ELR (cell line): ENCODE measurements around the gene LRP3.
A peak's percentile ranks its signal among the peaks of the same experiment; 100 is the strongest.
"Not testable (repeated sequence)": the region's sequence is repeated elsewhere in the genome, so short reads cannot be mapped to it uniquely, and the experiment has no call there.

Source experiments
- DNase-seq: peaks from one replicate; pipeline ENCODE4 v3.0.0-alpha.2; 2015; ENCODE audit warnings: low read depth

Gene LRP3

DNA sequence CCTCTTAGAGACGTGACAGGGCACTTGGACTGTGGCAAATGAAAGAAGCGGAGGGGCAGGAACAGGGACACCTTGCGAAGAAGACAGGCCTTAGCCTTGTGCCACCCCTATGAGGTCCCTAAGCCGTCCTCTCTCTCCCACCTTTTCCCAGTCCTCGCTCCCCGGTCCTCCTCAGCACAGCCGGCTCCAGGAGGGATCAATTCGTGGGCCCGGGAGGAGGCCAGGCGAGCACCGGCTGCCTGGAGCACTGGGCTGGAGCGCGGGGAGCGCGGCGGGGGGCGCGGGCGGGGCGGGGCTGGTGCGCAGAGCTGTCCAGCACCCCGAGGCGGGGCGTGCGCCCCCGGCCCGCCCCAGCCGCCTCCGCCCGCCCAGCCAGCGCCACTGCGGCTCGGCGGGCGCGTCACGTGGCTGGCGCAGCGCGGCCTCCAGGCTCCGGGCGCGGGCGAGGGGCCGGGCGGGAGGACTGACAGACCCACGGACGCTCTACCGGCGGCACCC is at the start of gene LRP3:
LRP3 (plus strand) TSS at position 466 of the 498 bp plus-strand sequence. CDS start 456 bp downstream, outside the sequence.
- DNase-seq: peak; percentile 13

DNA sequence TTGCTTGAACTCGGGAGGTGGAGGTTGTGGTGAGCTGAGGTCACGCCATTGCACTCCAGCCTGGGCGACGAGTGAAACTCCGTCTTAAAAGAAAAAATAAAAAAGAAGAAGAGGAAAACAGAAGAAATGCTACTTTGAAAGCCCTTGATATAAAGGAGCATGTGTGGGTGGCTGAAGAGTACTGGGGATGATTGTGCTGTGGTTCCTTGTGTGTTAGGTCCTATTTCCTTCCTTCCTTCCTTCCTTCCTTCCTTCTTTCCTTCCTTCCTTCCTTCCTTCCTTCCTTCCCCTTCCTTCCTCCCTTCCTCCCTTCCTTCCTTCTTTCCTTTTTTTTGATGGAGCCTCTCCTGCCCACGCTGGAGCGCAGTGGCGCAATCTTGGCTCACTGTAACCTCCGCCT is 47.9 kb upstream of the LRP3 start:
- no peak for DNase-seq

DNA sequence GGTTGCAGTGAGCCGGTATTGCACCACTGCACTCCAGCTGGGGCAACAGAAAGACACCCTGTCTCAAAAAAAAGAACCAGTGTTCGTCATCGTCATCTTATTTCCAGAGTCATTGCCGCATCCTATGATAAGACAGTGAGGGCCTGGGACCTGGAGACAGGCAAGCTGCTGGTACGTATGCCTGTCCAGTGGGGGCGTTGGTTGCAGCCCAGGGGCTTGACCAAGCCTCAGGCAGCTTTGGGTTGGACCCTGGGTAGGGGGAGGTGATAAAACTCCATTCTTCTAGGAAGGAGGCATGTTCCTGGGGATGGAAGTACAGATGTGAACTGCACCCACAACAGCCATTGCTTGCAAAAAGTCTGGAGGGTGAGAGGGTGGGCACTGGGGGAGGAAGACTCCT is 46.6 kb upstream of the LRP3 start:
- no peak for DNase-seq

DNA sequence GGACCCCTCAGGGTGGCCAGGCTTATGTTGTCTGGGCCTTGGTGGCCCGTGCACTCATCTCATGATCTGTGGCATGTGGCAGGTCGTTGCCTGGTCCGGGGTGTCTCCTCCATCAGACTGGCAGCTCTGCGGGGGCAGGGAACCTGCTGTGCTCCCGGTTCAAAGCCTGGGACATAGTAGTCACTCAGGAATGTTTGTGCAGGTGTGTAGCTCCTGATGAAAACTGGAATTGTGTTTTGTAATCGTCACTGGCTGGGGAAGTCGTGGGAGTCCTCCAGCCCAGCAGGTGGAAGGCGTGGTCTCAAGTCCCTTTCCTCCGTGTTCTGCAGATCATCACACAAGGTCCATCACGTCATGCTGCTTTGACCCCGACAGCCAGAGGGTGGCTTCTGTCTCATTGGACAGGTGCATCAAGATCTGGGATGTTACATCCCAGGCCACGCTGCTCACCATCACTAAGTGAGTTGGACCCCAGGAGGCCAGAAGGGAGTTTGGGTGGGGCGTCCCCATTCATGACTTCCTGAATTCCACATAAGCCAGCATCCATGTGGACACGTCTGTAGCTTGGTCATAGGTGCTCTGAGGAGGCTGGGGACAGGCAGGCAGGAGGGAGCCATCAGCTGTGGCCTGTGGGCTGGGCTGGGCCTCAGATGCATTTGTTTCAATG is 43.1 kb upstream of the LRP3 start:
- DNase-seq: no peak

GRCh38 chr19:33152176-33152575 is 42.0 kb upstream of the LRP3 start:
- DNase-seq: no peak

- DNase-seq: not testable (repeated sequence)
Observed at GRCh38 chr19:33152625-33153024, 41.5 kb upstream of the LRP3 start.

GRCh38 chr19:33154313-33154712 is 39.8 kb upstream of the LRP3 start:
- DNase-seq: not testable (repeated sequence)

- peak; percentile 39 for DNase-seq
Observed at GRCh38 chr19:33156334-33156733, 37.8 kb upstream of the LRP3 start.

- DNase-seq: no peak
Observed at GRCh38 chr19:33157906-33158305, 36.2 kb upstream of the LRP3 start.

DNA sequence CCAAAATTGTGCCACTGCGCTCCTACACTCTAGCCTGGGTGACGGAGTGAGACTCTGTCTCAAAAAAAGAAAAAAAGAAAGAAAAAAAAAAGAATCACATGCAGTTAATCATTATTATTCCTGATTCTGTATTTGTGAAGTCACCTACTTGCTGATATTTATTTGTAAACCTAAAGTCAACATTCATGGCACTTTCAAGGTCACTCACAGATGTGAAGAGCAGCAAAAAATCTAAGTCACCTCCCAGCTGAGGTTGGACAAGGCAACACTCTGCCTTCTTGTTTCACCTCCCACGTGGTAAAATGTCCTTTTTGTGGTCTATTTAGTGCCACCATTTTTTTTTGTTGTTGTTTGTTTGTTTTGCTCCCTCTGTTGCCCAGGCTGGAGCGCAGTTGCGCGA is 35.8 kb upstream of the LRP3 start:
- no peak for DNase-seq

DNA sequence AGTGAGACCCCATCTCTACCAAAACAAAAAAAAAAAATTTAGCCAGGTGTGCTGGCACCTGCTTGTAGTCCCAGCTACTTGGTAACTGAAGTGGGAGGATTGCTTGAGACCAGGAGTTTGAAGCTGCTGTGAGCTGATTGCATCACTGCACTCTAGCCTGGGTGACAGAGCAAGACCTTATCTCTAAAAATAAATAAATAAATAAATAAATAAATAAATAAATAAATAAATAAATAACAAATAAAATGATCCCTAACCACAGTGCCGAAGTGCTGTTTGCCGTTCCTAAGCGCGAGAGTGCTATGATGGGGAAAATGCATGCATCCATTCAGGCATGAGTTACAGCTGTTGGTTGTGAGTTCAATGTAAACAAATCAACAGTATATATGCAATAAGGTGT is 35.0 kb upstream of the LRP3 start:
- DNase-seq: no peak

DNA sequence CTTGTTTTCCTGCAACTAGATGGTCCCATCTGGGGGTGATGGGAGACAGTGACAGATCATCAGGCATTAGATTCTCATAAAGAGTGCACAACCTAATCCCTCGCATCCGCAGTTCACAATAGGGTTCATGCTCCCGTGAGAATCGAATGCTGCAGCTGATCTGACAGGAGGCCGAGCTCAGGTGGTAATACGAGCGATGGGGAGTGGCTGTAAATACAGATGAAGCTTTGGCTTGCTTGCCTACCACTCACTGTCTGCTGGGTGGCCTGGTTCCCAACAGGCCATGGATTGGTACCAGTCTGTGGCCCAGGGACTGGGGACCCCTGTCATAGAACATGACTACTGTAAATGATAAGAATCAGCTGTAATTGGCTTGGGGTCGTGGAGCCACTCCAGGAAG is 34.2 kb upstream of the LRP3 start:
- no peak for DNase-seq

DNA sequence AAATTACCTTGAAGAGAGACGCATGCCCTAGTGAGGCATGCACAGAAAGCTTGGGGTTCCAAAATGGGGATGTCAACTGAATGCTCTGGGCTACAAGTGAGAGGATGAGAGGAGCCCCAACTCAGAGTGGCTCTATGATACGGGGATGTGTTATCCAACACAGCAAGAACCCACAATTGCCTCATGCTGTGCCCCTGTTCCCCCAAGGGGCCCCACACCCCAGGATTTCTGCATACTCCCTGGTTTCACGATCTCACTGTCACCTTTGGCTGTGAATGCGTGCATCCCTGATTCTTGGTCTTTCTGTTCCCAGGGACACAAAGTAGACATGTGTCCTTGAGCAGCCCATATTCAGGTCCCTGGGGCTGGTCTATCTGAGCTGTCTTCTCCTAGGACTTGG is 32.9 kb upstream of the LRP3 start:
- DNase-seq: no peak

- peak; percentile 8 for DNase-seq
Observed at GRCh38 chr19:33163481-33163880, 30.6 kb upstream of the LRP3 start.

DNA sequence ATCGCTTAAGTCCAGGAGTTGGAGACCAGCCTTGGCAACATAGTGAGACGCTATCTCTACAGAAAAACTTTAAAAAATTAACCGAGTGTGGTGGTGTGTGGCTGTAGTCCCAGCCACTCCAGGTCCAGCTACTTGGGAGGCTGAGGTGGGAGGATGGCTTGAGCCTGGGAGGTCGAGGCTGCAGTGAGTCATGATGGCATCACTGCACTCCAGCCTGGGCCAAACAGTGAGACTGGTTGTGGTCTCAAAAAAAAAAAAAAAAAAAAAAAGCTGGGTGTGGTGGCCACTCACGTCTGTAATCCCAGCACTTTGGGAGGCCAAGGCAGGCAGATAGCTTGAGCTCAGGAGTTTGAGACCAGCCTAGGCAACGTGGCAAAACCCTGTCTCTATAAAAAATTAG is 28.1 kb upstream of the LRP3 start:
- peak; percentile 24 for DNase-seq

DNA sequence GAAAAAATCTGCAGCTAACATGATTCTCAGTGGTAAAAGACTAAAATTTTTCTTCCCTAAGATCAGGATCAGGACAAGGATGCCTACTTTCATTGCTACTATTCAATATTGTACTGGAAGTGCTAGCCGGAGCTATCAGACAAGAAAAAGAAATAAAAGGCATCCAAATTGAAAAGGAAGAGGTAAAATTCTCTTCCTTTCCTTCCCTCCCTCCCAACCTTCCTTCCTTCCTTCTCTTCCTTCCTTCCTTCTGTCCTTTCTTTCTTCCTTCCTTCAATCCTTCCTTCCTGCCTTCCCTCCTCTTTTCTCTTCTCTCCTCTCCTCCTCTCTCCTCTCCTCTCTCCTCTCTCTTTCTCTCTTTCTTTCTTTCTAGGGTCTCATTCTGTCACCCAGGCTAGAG is 26.7 kb upstream of the LRP3 start:
- DNase-seq: no peak

DNA sequence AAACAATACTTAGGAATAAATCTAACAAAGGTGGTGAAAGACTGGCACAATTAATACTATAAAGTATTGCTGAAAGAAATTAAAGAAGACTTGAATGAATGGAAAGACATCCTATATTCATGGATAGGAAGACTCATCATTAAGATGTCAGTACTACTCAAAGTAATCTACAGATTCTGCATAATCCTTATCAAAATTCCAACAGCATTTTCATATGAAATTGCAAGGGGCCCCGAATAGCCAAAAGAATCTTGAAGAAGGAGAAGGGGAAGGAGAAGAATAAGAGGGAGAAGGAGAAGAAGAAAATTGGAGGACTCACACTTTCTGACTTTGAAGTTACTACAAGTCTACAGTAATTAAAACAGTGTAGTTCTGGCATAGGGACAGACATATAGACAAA is 25.6 kb upstream of the LRP3 start:
- no peak for DNase-seq

DNA sequence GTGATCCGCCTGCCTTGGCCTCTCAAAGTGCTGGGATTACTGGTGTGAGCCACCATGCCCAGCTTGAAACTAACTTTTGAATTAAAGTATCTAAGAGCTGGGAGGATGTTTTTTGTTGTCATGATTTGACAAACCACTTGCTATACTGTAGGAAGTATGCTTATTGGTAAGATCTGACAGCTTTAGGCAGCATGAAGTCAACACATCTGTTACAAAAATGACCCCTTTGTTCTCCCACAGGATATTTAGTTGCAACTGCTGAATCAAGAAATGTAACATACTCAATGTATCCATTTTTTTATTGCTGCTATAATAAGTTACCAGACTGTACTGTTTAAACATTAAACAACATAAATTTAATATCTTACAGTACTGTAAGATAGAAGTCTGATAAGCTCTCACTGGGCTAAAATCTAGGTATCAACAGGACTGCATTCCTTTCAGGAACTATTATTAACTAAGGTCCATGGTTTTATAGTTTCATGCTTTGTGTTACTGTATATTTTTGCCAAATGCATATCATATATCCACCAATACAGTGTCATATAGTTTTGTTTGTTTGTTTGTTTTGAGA is 22.8 kb upstream of the LRP3 start:
- DNase-seq: no peak

- peak; percentile 77 for DNase-seq
Observed at GRCh38 chr19:33171916-33172359, 22.2 kb upstream of the LRP3 start.

- no peak for DNase-seq
Observed at GRCh38 chr19:33174186-33174585, 19.9 kb upstream of the LRP3 start.

DNA sequence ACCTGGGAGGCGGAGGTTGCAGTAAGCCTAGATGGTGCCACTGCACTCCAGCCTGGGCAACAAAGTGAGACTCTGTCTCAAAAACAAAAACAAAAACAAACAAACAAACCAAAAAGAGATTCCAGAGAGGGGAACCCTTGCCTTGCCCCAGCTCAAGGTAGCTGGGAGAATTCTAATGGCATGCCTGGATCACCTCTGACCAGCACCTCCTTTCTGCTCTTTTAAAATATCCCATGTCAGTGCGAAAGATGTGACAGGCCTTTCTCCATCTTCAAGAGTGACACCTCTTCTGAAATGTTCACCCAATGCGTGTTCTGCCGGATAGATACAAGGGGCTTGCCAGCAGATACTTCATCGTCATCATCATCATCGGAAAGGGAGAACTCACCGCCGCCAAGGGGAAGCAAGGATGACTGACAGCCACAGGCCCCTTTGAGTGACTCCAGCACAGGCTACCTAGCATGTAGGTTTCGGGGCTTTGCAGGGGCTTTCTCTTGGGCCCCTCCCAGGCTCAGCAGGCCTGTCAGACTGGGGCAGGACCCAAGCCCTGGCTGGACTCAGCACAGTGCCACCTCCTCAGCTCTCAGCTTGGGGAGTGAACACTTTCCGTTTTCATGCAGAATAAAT is 18.9 kb upstream of the LRP3 start:
- DNase-seq: no peak

- DNase-seq: peak; percentile 52
Observed at GRCh38 chr19:33175886-33176669, 18.1 kb upstream of the LRP3 start.
